SU-DHL-6 (cell line): ENCODE measurements around the gene MYLK4.

Source experiments
- H2AFZ ChIP-seq: fragments of 200-600 bp; sonication (generic); 2 replicates; pipeline ENCODE4 v1.6.1; 2014; ENCODE audit warnings: low read depth, mild to moderate bottlenecking, moderate library complexity, mixed read lengths, antibody characterized with exemption, low read length; ENCODE audit not compliant: severe bottlenecking
- H3F3A ChIP-seq: fragments of 200-600 bp; shearing (Covaris generic); 2 replicates; pipeline ENCODE4 v1.6.0; 2016; ENCODE audit warnings: antibody characterized with exemption, mild to moderate bottlenecking; ENCODE audit not compliant: insufficient read depth
- H3K27ac ChIP-seq: fragments of 200-600 bp; sonication (generic); 2 replicates; pipeline ENCODE4 v1.5.1; 2016; ENCODE audit warnings: low read depth, mild to moderate bottlenecking, low read length, moderate library complexity, mixed read lengths
- H3K27me3 ChIP-seq: fragments of 200-600 bp; sonication (generic), shearing (Covaris generic); 2 replicates; pipeline ENCODE4 v1.6.0; 2014; ENCODE audit warnings: mild to moderate bottlenecking, low read length
- H3K36me3 ChIP-seq: fragments of 200-600 bp; sonication (generic); 2 replicates; pipeline ENCODE4 v1.6.1; 2014; ENCODE audit warnings: mild to moderate bottlenecking, low read length, mixed read lengths
- H3K4me2 ChIP-seq: fragments of 300-600, 200-600 bp; shearing (Covaris generic), sonication (generic); 2 replicates; pipeline ENCODE4 v1.6.0; 2014; ENCODE audit warnings: low read length, low read depth, mild to moderate bottlenecking; ENCODE audit not compliant: poor library complexity, severe bottlenecking
- H3K4me3 ChIP-seq: fragments of 200-600 bp; sonication (generic); 2 replicates; pipeline ENCODE4 v1.5.1; 2014; ENCODE audit warnings: antibody characterized with exemption, low read length, mild to moderate bottlenecking, mixed read lengths; ENCODE audit not compliant: insufficient read depth, poor library complexity, severe bottlenecking
- H3K79me2 ChIP-seq: fragments of 200-600 bp; sonication (generic); 2 replicates; pipeline ENCODE4 v1.6.1; 2014; ENCODE audit warnings: mild to moderate bottlenecking, low read length, moderate library complexity; ENCODE audit not compliant: insufficient read depth
- H3K9ac ChIP-seq: fragments of 200-600 bp; sonication (generic); 2 replicates; pipeline ENCODE4 v1.7.0; 2014; ENCODE audit warnings: mild to moderate bottlenecking, low read length
- H3K9me2 ChIP-seq: fragments of 200-600 bp; sonication (generic); replicated peaks from 2 replicates; pipeline ENCODE4 v1.6.1; 2014; ENCODE audit warnings: low read length; ENCODE audit not compliant: insufficient read depth
- H3K9me3 ChIP-seq: fragments of 200-600 bp; sonication (generic); 2 replicates; pipeline ENCODE4 v1.6.1; 2014; ENCODE audit warnings: low read length, mixed read lengths; ENCODE audit not compliant: insufficient read depth
- H4K20me1 ChIP-seq: fragments of 200-600 bp; sonication (generic); 2 replicates; pipeline ENCODE4 v1.6.1; 2014; ENCODE audit warnings: low read depth, mild to moderate bottlenecking, antibody characterized with exemption, low read length, moderate library complexity, mixed read lengths
- CTCF ChIP-seq: fragments of 200-600 bp; sonication (generic); IDR thresholded peaks from one replicate; pipeline ENCODE4 v1.5.1; 2017; ENCODE audit warnings: antibody characterized with exemption, mild to moderate bottlenecking, low read length, moderate library complexity; ENCODE audit not compliant: insufficient read depth, poor library complexity, severe bottlenecking
- EZH2phosphoT487 ChIP-seq: fragments of 200-600 bp; sonication (generic), shearing (Covaris generic); conservative IDR thresholded peaks from 2 replicates; pipeline ENCODE4 v1.6.1; 2018; ENCODE audit warnings: mild to moderate bottlenecking, antibody characterized with exemption, low read length, moderate library complexity, mixed read lengths

The MYLK4 gene

GRCh38 chr6:2741756-2742155 lies 9.0 kb downstream of the MYLK4 start:
- no peak overlapping the region for H2AFZ ChIP-seq
- H3K4me3 ChIP-seq: no peak overlapping the region

GRCh38 chr6:2740581-2740980 lies 10.1 kb downstream of the MYLK4 start:
- no peaks in the 10 kb centered on the region for H3K36me3 ChIP-seq
- H3K4me3 ChIP-seq: no peak overlapping the region
- H3K27ac ChIP-seq: no peak overlapping the region
- H3K9ac ChIP-seq: no peak overlapping the region
- no peaks in the 10 kb centered on the region for H3K79me2 ChIP-seq
- no peak overlapping the region for H3K4me2 ChIP-seq
- no peaks in the 10 kb centered on the region for H3F3A ChIP-seq
- no peak for TF ChIP-seq CTCF
- TF ChIP-seq EZH2phosphoT487: no peak
- no peak overlapping the region for H2AFZ ChIP-seq
- H4K20me1 ChIP-seq: no peaks in the 10 kb centered on the region
- H3K9me2 ChIP-seq: no peaks in the 10 kb centered on the region
- no peaks in the 10 kb centered on the region for H3K9me3 ChIP-seq
- no peaks in the 10 kb centered on the region for H3K27me3 ChIP-seq

More at GRCh38 chr6:2741756-2742155, 9.0 kb downstream of the MYLK4 start:
- TF ChIP-seq CTCF (no peak), EZH2phosphoT487 (no peak)
- Histone ChIP-seq H3K27ac (no peak overlapping the region), H3F3A (no peaks in the 10 kb centered on the region), H3K4me2 (no peak overlapping the region), H3K36me3 (no peaks in the 10 kb centered on the region), H3K79me2 (no peaks in the 10 kb centered on the region), H3K27me3 (no peaks in the 10 kb centered on the region), H3K9me2 (no peaks in the 10 kb centered on the region), H4K20me1 (no peaks in the 10 kb centered on the region), H3K9me3 (no peaks in the 10 kb centered on the region), H3K9ac (no peak overlapping the region)

- Histone ChIP-seq H3K27me3 (no peaks in the 10 kb centered on the region), H3K79me2 (no peaks in the 10 kb centered on the region), H3K36me3 (no peaks in the 10 kb centered on the region), H2AFZ (no peak overlapping the region), H3K9ac (no peak overlapping the region), H3K4me2 (no peak overlapping the region), H3F3A (no peaks in the 10 kb centered on the region), H3K9me3 (no peaks in the 10 kb centered on the region), H3K9me2 (no peaks in the 10 kb centered on the region), H4K20me1 (no peaks in the 10 kb centered on the region), H3K27ac (no peak overlapping the region), H3K4me3 (no peak overlapping the region)
- TF ChIP-seq EZH2phosphoT487 (no peak), CTCF (no peak)
Measured at GRCh38 chr6:2739335-2739734, 11.4 kb downstream of the MYLK4 start.
